ENCODE data around the gene GGNBP2.

- TF ChIP-seq CTCF (IDR thresholded peaks at IDR 0.05; ENCODE audit: control extremely low read depth in 1 of 3, insufficient read depth in 1 of 3, low read depth in 1 of 3, low read length in 3 of 3) (no peak), TAF7 (optimal IDR thresholded peaks at IDR 0.05; ENCODE audit: borderline replicate concordance, low read depth, low read length) (no peak), POLR2A (IDR thresholded peaks at IDR 0.05; ENCODE audit: control extremely low read depth in 1 of 2, low read depth in 2 of 2, low read length in 2 of 2) (no peak), SIN3A (conservative IDR thresholded peaks at IDR 0.05 in 1 of 2, IDR thresholded peaks at IDR 0.05 in 1 of 2; ENCODE audit: low read depth in 1 of 2, low read length in 2 of 2) (no peak), JUN (IDR thresholded peaks at IDR 0.05; ENCODE audit: low read depth, low read length) (no peak), EGR1 (IDR thresholded peaks at IDR 0.05; ENCODE audit: borderline replicate concordance, low read depth, low read length) (no peak), SP1 (IDR thresholded peaks at IDR 0.05; ENCODE audit: low read depth, low read length) (no peak), EP300 (IDR thresholded peaks at IDR 0.05; ENCODE audit: borderline replicate concordance in 1 of 2, low read depth in 2 of 2, low read length in 2 of 2) (no peak), EZH2 (IDR thresholded peaks at IDR 0.05; ENCODE audit: low read depth, low read length, severe bottlenecking) (no peak), HDAC6 (IDR thresholded peaks at IDR 0.05; ENCODE audit: low read depth, low read length) (no peak), POLR2AphosphoS5 (IDR thresholded peaks at IDR 0.05; ENCODE audit: low read depth, low read length) (no peak), RAD21 (IDR thresholded peaks at IDR 0.05 in 1 of 2, conservative IDR thresholded peaks at IDR 0.05 in 1 of 2; ENCODE audit: low read depth in 2 of 2, low read length in 2 of 2) (no peak), CBX8 (IDR thresholded peaks at IDR 0.05; ENCODE audit: borderline replicate concordance, low read depth, low read length) (no peak)
- TF ChIP-seq, protein P1, sequence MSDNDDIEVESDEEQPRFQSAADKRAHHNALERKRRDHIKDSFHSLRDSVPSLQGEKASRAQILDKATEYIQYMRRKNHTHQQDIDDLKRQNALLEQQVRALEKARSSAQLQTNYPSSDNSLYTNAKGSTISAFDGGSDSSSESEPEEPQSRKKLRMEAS (IDR thresholded peaks at IDR 0.05) = no peak
Observed at GRCh38 chr17:36535669-36536081, 9.0 kb upstream of the GGNBP2 start.
